Common myeloid progenitor, CD34-positive (primary cell): ENCODE data around the gene SEC14L1.

Experiments used
- CTCF ChIA-PET: fragments of 350-600 bp; sonication (Branson Sonifier 250); formaldehyde crosslinking; loops from one replicate; lab custom pipeline; 2021; ENCODE audit warnings: antibody characterized with exemption; lab: Charles Lee
- POLR2A ChIA-PET: fragments of 350-600 bp; sonication (Branson Sonifier 250); formaldehyde crosslinking; loops from one replicate; lab custom pipeline; 2021; ENCODE audit warnings: antibody characterized with exemption; lab: Charles Lee
- DNase-seq, 3 donors: peaks; one replicate each; pipeline versions ENCODE4 v3.0.0 to v3.0.0-alpha.2; 2013
- H3K27ac ChIP-seq, 2 experiments: 1 replicate in 1 of 2; 2 replicates in 1 of 2; pipeline ENCODE4 v1.7.0; 2013; ENCODE audit warnings: inconsistent platforms in 2 of 2, low read length in 2 of 2, mild to moderate bottlenecking in 2 of 2, low read depth in 1 of 2, moderate library complexity in 1 of 2; ENCODE audit not compliant: severe bottlenecking in 2 of 2, insufficient read depth in 1 of 2, poor library complexity in 1 of 2
- H3K27me3 ChIP-seq, 5 experiments: replicated peaks in 2 of 5; 1 replicate in 3 of 5; 2 replicates in 2 of 5; pipeline versions ENCODE4 v1.6.1 to v1.7.0; 2013; ENCODE audit warnings: low read length in 4 of 5, mild to moderate bottlenecking in 2 of 5, moderate library complexity in 2 of 5, inconsistent platforms in 1 of 5; ENCODE audit not compliant: insufficient read depth in 5 of 5, control insufficient read depth in 4 of 5
- H3K36me3 ChIP-seq, 4 experiments: 1 replicate in 2 of 4; 2 replicates in 2 of 4; pipeline versions ENCODE4 v1.6.1 to v1.7.0; 2013; ENCODE audit warnings: low read length in 3 of 4, control low read depth in 1 of 4, mild to moderate bottlenecking in 1 of 4; ENCODE audit not compliant: control insufficient read depth in 4 of 4, insufficient read depth in 4 of 4
- H3K4me1 ChIP-seq, 4 experiments: 1 replicate in 3 of 4; 2 replicates in 1 of 4; pipeline versions ENCODE4 v1.6.1 to v1.7.1; 2013; ENCODE audit warnings: low read length in 3 of 4, mild to moderate bottlenecking in 3 of 4, control low read depth in 1 of 4, inconsistent platforms in 1 of 4, moderate library complexity in 1 of 4; ENCODE audit not compliant: control insufficient read depth in 4 of 4, insufficient read depth in 4 of 4; ENCODE audit errors: control extremely low read depth in 1 of 4
- H3K4me3 ChIP-seq, 7 experiments: 1 replicate in 4 of 7; 2 replicates in 3 of 7; pipeline versions ENCODE4 v1.5.1 to v1.7.0; 2013; ENCODE audit warnings: mild to moderate bottlenecking in 7 of 7, low read length in 6 of 7, moderate library complexity in 6 of 7, inconsistent platforms in 2 of 7, low read depth in 2 of 7, control low read depth in 1 of 7; ENCODE audit not compliant: insufficient read depth in 4 of 7, control insufficient read depth in 1 of 7; ENCODE audit errors: extremely low read depth in 1 of 7
- H3K9me3 ChIP-seq, 5 experiments: 1 replicate in 4 of 5; 2 replicates in 1 of 5; pipeline versions ENCODE4 v1.6.1 to v1.7.1; 2013; ENCODE audit warnings: low read length in 4 of 5, mild to moderate bottlenecking in 2 of 5, inconsistent platforms in 1 of 5, low read depth in 1 of 5, moderate library complexity in 1 of 5; ENCODE audit not compliant: control insufficient read depth in 4 of 5, insufficient read depth in 2 of 5; ENCODE audit errors: control extremely low read depth in 1 of 5
- WGBS: methylation state at CpG from one replicate; pipeline ENCODE4 v1.1.5; 2013; ENCODE audit not compliant: insufficient coverage; 5-methylcytosine and 5-hydroxymethylcytosine counted together

SEC14L1 gene

DNA sequence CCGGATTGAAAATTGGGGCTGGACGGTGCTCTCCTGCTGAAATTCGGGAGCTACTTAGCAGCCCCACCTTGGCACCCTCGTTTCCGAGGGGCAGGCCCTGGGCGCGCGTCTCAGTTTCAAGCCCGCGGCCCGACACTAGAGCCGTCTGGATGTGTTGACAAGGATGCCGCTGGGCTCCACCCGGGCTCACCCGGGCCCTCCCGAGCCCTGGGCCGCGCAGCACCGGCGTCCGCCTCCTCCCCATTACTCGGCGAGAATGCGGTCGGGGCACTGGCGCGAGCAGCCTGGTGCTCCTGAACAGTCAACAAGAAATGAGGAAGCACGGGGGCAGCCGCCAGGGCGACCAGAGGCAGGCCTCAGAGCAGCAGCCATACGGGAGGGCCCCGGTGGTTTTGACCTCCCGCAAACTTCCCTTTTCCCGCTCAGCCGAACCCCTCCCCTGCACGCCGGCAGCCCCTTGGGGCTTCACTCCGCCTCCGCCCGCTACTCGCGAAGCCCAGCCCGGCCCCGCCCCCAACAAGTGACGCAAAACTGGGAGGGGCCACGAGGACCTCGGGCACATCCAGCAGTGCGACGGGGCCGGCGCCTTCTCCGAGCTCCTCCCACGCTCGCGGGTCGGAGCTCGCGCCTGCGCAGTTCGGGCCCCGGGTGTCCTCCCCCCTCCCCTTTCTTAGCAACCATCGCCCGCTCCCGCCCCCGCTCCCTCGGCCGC, 447 bp upstream of the SEC14L1 start:
- ChIA-PET POLR2A (interaction anchor here (0.6 to 2.9 kb wide), 6 partner anchors 12 to 234 kb away, joined by 3 to 22 read pairs (median 6); no protein-coding TSS in a partner anchor), CTCF (interaction anchor here (1.0 to 4.0 kb wide), 5 partner anchors 12 to 42 kb away, joined by 3 to 26 read pairs (median 3); no protein-coding TSS in a partner anchor)
- WGBS = under 1% methylated on average over 47 of the region's 67 CpGs
- Histone ChIP-seq H3K4me3 (peak overlapping the region in 4 of 7 experiments; percentile 46 to 56 (median 55)), H3K9me3 (peaks cover 0 to 12% (median 0%) of the 10 kb centered on the region in 5 experiments), H3K36me3 (peaks cover 4 to 19% (median 8%) of the 10 kb centered on the region in 4 experiments), H3K27ac (peak overlapping the region; percentile 78 to 90), H3K27me3 (no peaks in the 10 kb centered on the region), H3K4me1 (peaks cover 12 to 32% (median 20%) of the 10 kb centered on the region in 4 experiments)
- DNase-seq = peak; percentile 99 to 100 (median 100)

GRCh38 chr17:77141846-77142449, 1.2 kb downstream of the SEC14L1 start:
- CTCF ChIA-PET = interaction anchor here (1.0 to 1.6 kb wide), 5 partner anchors 10 to 92 kb away, joined by 3 to 6 read pairs (median 3); no protein-coding TSS in a partner anchor

DNA sequence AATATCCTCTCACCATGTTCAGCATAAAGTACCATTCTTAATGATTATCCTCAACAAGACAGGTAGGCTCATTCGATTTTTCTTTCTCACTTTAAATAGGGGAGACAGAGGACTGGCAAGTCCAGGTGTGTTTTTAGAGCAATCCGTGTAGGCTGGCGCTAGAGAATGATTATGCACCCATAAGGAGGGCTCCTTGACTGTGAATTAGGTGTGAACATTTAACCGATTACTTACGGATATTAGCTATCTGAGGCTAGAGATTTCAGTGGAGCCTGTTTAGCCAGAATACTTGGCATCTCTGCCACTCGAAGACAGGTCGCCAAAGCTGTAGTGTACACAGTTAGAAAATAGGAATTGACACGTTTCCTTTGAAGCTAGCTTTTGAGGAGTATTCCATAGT, 1.9 kb downstream of the SEC14L1 start:
- H3K4me1 ChIP-seq = peaks cover 15 to 53% (median 27%) of the 10 kb centered on the region in 4 experiments
- POLR2A ChIA-PET = no interaction called here
- no peak for DNase-seq

More at GRCh38 chr17:77141846-77142449, 1.2 kb downstream of the SEC14L1 start:
- Histone ChIP-seq H3K27ac (peak overlapping the region in 1 of 2 experiments; percentile 79), H3K9me3 (peaks cover 0 to 12% (median 0%) of the 10 kb centered on the region in 5 experiments), H3K36me3 (peaks cover 4 to 21% (median 13%) of the 10 kb centered on the region in 4 experiments), H3K4me1 (peaks cover 15 to 48% (median 27%) of the 10 kb centered on the region in 4 experiments), H3K4me3 (peak overlapping the region in 6 of 7 experiments; percentile 78 to 93 (median 84)), H3K27me3 (no peaks in the 10 kb centered on the region)
- 39% methylated on average over 3 of the region's 9 CpGs for WGBS
- DNase-seq = no peak
- POLR2A ChIA-PET = interaction anchor here (0.6 to 2.9 kb wide), 2 partner anchors 17 to 359 kb away, joined by 3 to 22 read pairs; no protein-coding TSS in a partner anchor

DNA sequence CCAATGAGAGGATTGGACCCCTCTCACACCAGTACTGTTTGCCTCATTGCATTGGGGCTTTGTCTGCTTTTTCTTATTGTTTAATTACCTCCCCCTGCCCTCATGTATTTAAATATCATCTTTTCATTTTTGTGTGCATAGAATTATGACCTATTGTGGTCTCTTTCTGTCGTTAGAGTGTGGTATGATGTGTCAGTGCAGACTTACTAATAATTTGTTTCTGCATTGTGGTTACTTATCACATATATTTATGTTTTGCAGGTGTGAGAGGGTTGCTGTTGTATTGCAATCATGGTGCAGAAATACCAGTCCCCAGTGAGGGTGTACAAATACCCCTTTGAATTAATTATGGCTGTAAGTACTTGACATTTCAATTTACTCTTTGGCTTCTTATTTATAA, 2.5 kb downstream of the SEC14L1 start:
- ChIA-PET CTCF (interaction anchor here (1.6 kb wide), 1 partner anchor 12 kb away, joined by 6 read pairs; no protein-coding TSS in a partner anchor), POLR2A (no interaction called here)
- Histone ChIP-seq H3K27ac (no peak overlapping the region), H3K36me3 (peaks cover 9 to 33% (median 23%) of the 10 kb centered on the region in 4 experiments), H3K4me3 (no peak overlapping the region), H3K9me3 (no peaks in the 10 kb centered on the region), H3K27me3 (no peaks in the 10 kb centered on the region), H3K4me1 (peaks cover 15 to 53% (median 25%) of the 10 kb centered on the region in 4 experiments)
- WGBS = no CpG with 5 or more reads among the region's 1 CpG
- no peak for DNase-seq

More for the DNA sequence above, 1.9 kb downstream of the SEC14L1 start:
- Histone ChIP-seq H3K9me3 (peaks cover 0 to 5% (median 0%) of the 10 kb centered on the region in 5 experiments), H3K4me3 (peak overlapping the region in 2 of 7 experiments; percentile 11 to 17), H3K36me3 (peaks cover 6 to 27% (median 18%) of the 10 kb centered on the region in 4 experiments), H3K27me3 (no peaks in the 10 kb centered on the region), H3K27ac (no peak overlapping the region)
- CTCF ChIA-PET = interaction anchor here (1.2 to 1.6 kb wide), 4 partner anchors 11 to 92 kb away, joined by 3 to 6 read pairs (median 3); no protein-coding TSS in a partner anchor
- WGBS = 95% methylated on average over 7 of the region's 8 CpGs

- no peak overlapping the region for H3K27ac ChIP-seq
- H3K4me1 ChIP-seq = peaks cover 15 to 51% (median 25%) of the 10 kb centered on the region in 4 experiments
- peaks cover 9 to 42% (median 32%) of the 10 kb centered on the region in 4 experiments for H3K36me3 ChIP-seq
- ChIA-PET POLR2A (no interaction called here), CTCF (interaction anchor here (0.8 to 1.2 kb wide), 2 partner anchors 8 to 16 kb away, joined by 3 read pairs; no protein-coding TSS in a partner anchor)
- no peak for DNase-seq
- no peak overlapping the region for H3K4me3 ChIP-seq
- no peaks in the 10 kb centered on the region for H3K9me3 ChIP-seq
- no peaks in the 10 kb centered on the region for H3K27me3 ChIP-seq
- WGBS = 100% methylated on average over 2 of the region's 4 CpGs
Observed at GRCh38 chr17:77144227-77144626, 3.5 kb downstream of the SEC14L1 start.

DNA sequence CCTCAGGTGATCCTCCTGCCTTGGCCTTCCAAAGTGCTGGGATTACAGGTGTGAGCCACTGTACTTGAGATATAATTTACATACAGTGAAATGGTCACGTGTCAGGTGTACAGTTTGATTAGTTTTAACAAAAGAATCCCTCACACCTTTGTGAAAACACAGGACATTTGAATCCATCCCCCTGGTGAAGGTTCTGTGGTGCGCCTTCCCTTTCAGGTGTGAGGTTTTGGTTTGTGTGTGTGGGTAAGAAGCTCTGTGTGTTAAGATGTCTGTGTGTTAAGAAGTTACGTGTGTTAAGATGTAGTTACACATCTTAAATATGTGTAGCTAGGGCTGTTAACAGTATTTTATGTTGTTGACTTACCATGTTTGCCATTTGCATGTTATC, 4.4 kb downstream of the SEC14L1 start:
- POLR2A ChIA-PET = interaction anchor here (0.5 kb wide), 1 partner anchor 18 kb away, joined by 3 read pairs; no protein-coding TSS in a partner anchor
- no peak overlapping the region for H3K4me3 ChIP-seq

More for the DNA sequence above, 4.4 kb downstream of the SEC14L1 start:
- CTCF ChIA-PET = interaction anchor here (0.8 to 2.0 kb wide), 7 partner anchors 9 to 67 kb away, joined by 3 to 9 read pairs (median 3); no protein-coding TSS in a partner anchor
- peaks cover 9 to 50% (median 38%) of the 10 kb centered on the region in 4 experiments for H3K36me3 ChIP-seq
- WGBS = 86% methylated on average over 2 of the region's 3 CpGs
- no peaks in the 10 kb centered on the region for H3K27me3 ChIP-seq
- no peak overlapping the region for H3K27ac ChIP-seq
- DNase-seq = no peak
- no peaks in the 10 kb centered on the region for H3K9me3 ChIP-seq
- peaks cover 13 to 42% (median 18%) of the 10 kb centered on the region in 4 experiments for H3K4me1 ChIP-seq
